Activated effector memory CD4-positive, alpha-beta T cell treated with Interleukin-2 at 50 U/mL for 16 hours (primary cell): ENCODE measurements around the gene BMP6.

Experiments
- DNase-seq: peaks from one replicate; pipeline ENCODE4 v3.0.0-alpha.2; 2020

Gene BMP6

GRCh38 chr6:7747901-7748504 lies 22.1 kb downstream of the BMP6 start:
- no peak for DNase-seq

GRCh38 chr6:7749478-7749877 lies 23.6 kb downstream of the BMP6 start:
- no peak for DNase-seq

GRCh38 chr6:7750197-7750596 lies 24.3 kb downstream of the BMP6 start:
- no peak for DNase-seq

GRCh38 chr6:7758456-7758855 lies 32.6 kb downstream of the BMP6 start:
- no peak for DNase-seq

- DNase-seq = no peak
These were observed 33.4 kb downstream of the BMP6 start for GRCh38 chr6:7759320-7759719.

- DNase-seq = no peak
These were observed 35.2 kb downstream of the BMP6 start for GRCh38 chr6:7761051-7761450.

GRCh38 chr6:7762760-7763159 lies 36.9 kb downstream of the BMP6 start:
- no peak for DNase-seq

- no peak for DNase-seq
These were observed 38.0 kb downstream of the BMP6 start for GRCh38 chr6:7763881-7764280.

GRCh38 chr6:7765575-7766325 lies 39.9 kb downstream of the BMP6 start:
- no peak for DNase-seq

- no peak for DNase-seq
These were observed 43.8 kb downstream of the BMP6 start for GRCh38 chr6:7769702-7770101.

- DNase-seq = no peak
These were observed 44.2 kb downstream of the BMP6 start for GRCh38 chr6:7770111-7770510.

GRCh38 chr6:7770601-7771000 lies 44.7 kb downstream of the BMP6 start:
- no peak for DNase-seq

- no peak for DNase-seq
These were observed 47.4 kb downstream of the BMP6 start for GRCh38 chr6:7773322-7773721.

- DNase-seq = no peak
These were observed 48.0 kb downstream of the BMP6 start for GRCh38 chr6:7773914-7774313.

GRCh38 chr6:7776509-7776908 lies 50.6 kb downstream of the BMP6 start:
- DNase-seq = no peak

GRCh38 chr6:7777074-7777473 lies 51.2 kb downstream of the BMP6 start:
- DNase-seq = no peak

- DNase-seq = no peak
These were observed 55.3 kb downstream of the BMP6 start for GRCh38 chr6:7781240-7781639.

GRCh38 chr6:7784248-7784647 lies 58.3 kb downstream of the BMP6 start:
- DNase-seq = no peak

GRCh38 chr6:7784706-7785105 lies 58.8 kb downstream of the BMP6 start:
- DNase-seq = no peak

GRCh38 chr6:7785243-7786035 lies 59.5 kb downstream of the BMP6 start:
- DNase-seq = no peak

GRCh38 chr6:7786214-7786661 lies 60.3 kb downstream of the BMP6 start:
- no peak for DNase-seq

GRCh38 chr6:7787137-7787608 lies 61.3 kb downstream of the BMP6 start:
- no peak for DNase-seq

- DNase-seq = no peak
These were observed 61.8 kb downstream of the BMP6 start for GRCh38 chr6:7787731-7788130.

GRCh38 chr6:7794509-7794908 lies 68.6 kb downstream of the BMP6 start:
- no peak for DNase-seq
